Neural cell (in vitro differentiated cells): ENCODE data around the gene MFSD8. TPM values are rescaled to one million over a fixed set of nuclear protein-coding genes. Genes with fewer than 3 reads are reported as not detected.

Source experiments
- H2AFZ ChIP-seq: fragments of 200-600, 300-800 bp; sonication (generic), shearing (Covaris generic); 2 replicates; pipeline ENCODE4 v1.6.0; 2014; ENCODE audit warnings: low read depth, mild to moderate bottlenecking, antibody characterized with exemption, low read length, moderate library complexity
- H3F3A ChIP-seq: fragments of 200-600 bp; shearing (Covaris generic); 2 replicates; pipeline ENCODE4 v1.6.1; 2016; ENCODE audit warnings: mild to moderate bottlenecking, moderate library complexity, mixed read lengths, antibody characterized with exemption, low read length; ENCODE audit not compliant: insufficient read depth, poor library complexity, severe bottlenecking
- H3K27ac ChIP-seq: fragments of 200-600, 300-800 bp; sonication (generic), shearing (Covaris generic); 2 replicates; pipeline ENCODE4 v1.5.1; 2014; ENCODE audit warnings: mild to moderate bottlenecking, low read length, moderate library complexity
- H3K27me3 ChIP-seq: fragments of 300-800, 200-600 bp; sonication (generic), shearing (Covaris generic); 2 replicates; pipeline ENCODE4 v1.6.0; 2014; ENCODE audit warnings: mild to moderate bottlenecking, low read depth, low read length, moderate library complexity; ENCODE audit not compliant: insufficient read depth
- H3K36me3 ChIP-seq: fragments of 300-800, 200-600 bp; sonication (generic), shearing (Covaris generic); 2 replicates; pipeline ENCODE4 v1.5.1; 2014; ENCODE audit warnings: mild to moderate bottlenecking, antibody characterized with exemption, low read length, moderate library complexity; ENCODE audit not compliant: insufficient read depth
- H3K4me2 ChIP-seq: fragments of 300-800, 200-600 bp; sonication (generic), shearing (Covaris generic); 2 replicates; pipeline ENCODE4 v1.6.0; 2014; ENCODE audit warnings: mild to moderate bottlenecking, low read length
- H3K4me3 ChIP-seq: fragments of 300-800, 200-600 bp; sonication (generic), shearing (Covaris generic); 2 replicates; pipeline ENCODE4 v1.5.1; 2014; ENCODE audit warnings: mild to moderate bottlenecking, low read length, moderate library complexity
- H3K79me2 ChIP-seq: fragments of 200-600 bp; shearing (Covaris generic); replicated peaks from 2 replicates; pipeline ENCODE4 v1.6.0; 2014; ENCODE audit warnings: mild to moderate bottlenecking, low read length, moderate library complexity; ENCODE audit not compliant: insufficient read depth
- H3K9ac ChIP-seq: fragments of 300-800, 200-600 bp; sonication (generic), shearing (Covaris generic); 2 replicates; pipeline ENCODE4 v1.6.1; 2016; ENCODE audit warnings: mild to moderate bottlenecking, low read length, mixed read lengths
- H3K9me2 ChIP-seq: fragments of 200-600 bp; shearing (Covaris generic); 2 replicates; pipeline ENCODE4 v1.6.1; 2016; ENCODE audit warnings: mild to moderate bottlenecking, low read length, mixed read lengths; ENCODE audit not compliant: insufficient read depth
- H3K9me3 ChIP-seq: fragments of 200-600, 300-800 bp; sonication (generic), shearing (Covaris generic); 2 replicates; pipeline ENCODE4 v1.6.1; 2016; ENCODE audit warnings: mild to moderate bottlenecking, mixed run types, low read length, moderate library complexity, mixed read lengths
- H4K20me1 ChIP-seq: fragments of 200-600 bp; shearing (Covaris generic); 2 replicates; pipeline ENCODE4 v1.6.1; 2016; ENCODE audit warnings: mild to moderate bottlenecking, mixed run types; ENCODE audit not compliant: insufficient read depth
- CTCF ChIP-seq: fragments of 450-650 bp; IDR thresholded peaks from 2 replicates; pipeline ENCODE4 v1.5.1; 2014; ENCODE audit warnings: antibody characterized with exemption, mild to moderate bottlenecking, moderate library complexity; ENCODE audit not compliant: poor library complexity, severe bottlenecking
- EP300 ChIP-seq: fragments of 450-650 bp; conservative IDR thresholded peaks from 2 replicates; pipeline ENCODE4 v1.6.1; 2014; ENCODE audit warnings: antibody characterized with exemption, mild to moderate bottlenecking, moderate library complexity; ENCODE audit not compliant: poor library complexity, severe bottlenecking
- EZH2 ChIP-seq: fragments of 200-600, 300-800 bp; shearing (Covaris generic), sonication (generic); IDR thresholded peaks from 2 replicates; pipeline ENCODE4 v1.6.1; 2014; ENCODE audit warnings: antibody characterized with exemption, low read length, borderline replicate concordance, mild to moderate bottlenecking; ENCODE audit not compliant: insufficient read depth, poor library complexity, severe bottlenecking
- MXI1 ChIP-seq: fragments of 450-650 bp; conservative IDR thresholded peaks from 2 replicates; pipeline ENCODE4 v1.6.1; 2014; ENCODE audit warnings: antibody characterized with exemption, mild to moderate bottlenecking; ENCODE audit not compliant: poor library complexity, severe bottlenecking
- POLR2AphosphoS5 ChIP-seq: IDR thresholded peaks from 2 replicates; pipeline ENCODE4 v1.6.1; 2012
- RAD21 ChIP-seq: fragments of 450-650 bp; conservative IDR thresholded peaks from 2 replicates; pipeline ENCODE4 v1.6.1; 2014; ENCODE audit warnings: antibody characterized with exemption, mild to moderate bottlenecking, moderate library complexity
- SMC3 ChIP-seq: fragments of 450-650 bp; conservative IDR thresholded peaks from 2 replicates; pipeline ENCODE4 v1.6.1; 2014; ENCODE audit warnings: antibody characterized with exemption, mild to moderate bottlenecking, moderate library complexity; ENCODE audit not compliant: poor library complexity
- TAF1 ChIP-seq: IDR thresholded peaks from 2 replicates; pipeline ENCODE4 v1.6.1; 2012; ENCODE audit warnings: low read depth
- polyA minus RNA-seq: library from RNA; depleted of rRNA, polyadenylated mRNA; stranded (reverse); fragments of >200 nt; gene quantifications from 2 replicates; pipeline ENCODE4 v1.2.3, GENCODE V29; 2014
- polyA plus RNA-seq: library from polyadenylated mRNA; depleted of rRNA; stranded (reverse); fragments of >200 nt; gene quantifications from 2 replicates; pipeline ENCODE4 v1.2.3, GENCODE V29; 2014
- TF ChIP-seq, protein P1 (sequence below): IDR thresholded peaks from 2 replicates; pipeline ENCODE4 v1.6.1; 2012; ENCODE audit warnings: borderline replicate concordance

MFSD8 gene, protein sequence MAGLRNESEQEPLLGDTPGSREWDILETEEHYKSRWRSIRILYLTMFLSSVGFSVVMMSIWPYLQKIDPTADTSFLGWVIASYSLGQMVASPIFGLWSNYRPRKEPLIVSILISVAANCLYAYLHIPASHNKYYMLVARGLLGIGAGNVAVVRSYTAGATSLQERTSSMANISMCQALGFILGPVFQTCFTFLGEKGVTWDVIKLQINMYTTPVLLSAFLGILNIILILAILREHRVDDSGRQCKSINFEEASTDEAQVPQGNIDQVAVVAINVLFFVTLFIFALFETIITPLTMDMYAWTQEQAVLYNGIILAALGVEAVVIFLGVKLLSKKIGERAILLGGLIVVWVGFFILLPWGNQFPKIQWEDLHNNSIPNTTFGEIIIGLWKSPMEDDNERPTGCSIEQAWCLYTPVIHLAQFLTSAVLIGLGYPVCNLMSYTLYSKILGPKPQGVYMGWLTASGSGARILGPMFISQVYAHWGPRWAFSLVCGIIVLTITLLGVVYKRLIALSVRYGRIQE
- 84.5 and 92.9 TPM in 2 replicates for polyA plus RNA-seq
- 63.8 and 64.7 TPM in 2 replicates for polyA minus RNA-seq

DNA sequence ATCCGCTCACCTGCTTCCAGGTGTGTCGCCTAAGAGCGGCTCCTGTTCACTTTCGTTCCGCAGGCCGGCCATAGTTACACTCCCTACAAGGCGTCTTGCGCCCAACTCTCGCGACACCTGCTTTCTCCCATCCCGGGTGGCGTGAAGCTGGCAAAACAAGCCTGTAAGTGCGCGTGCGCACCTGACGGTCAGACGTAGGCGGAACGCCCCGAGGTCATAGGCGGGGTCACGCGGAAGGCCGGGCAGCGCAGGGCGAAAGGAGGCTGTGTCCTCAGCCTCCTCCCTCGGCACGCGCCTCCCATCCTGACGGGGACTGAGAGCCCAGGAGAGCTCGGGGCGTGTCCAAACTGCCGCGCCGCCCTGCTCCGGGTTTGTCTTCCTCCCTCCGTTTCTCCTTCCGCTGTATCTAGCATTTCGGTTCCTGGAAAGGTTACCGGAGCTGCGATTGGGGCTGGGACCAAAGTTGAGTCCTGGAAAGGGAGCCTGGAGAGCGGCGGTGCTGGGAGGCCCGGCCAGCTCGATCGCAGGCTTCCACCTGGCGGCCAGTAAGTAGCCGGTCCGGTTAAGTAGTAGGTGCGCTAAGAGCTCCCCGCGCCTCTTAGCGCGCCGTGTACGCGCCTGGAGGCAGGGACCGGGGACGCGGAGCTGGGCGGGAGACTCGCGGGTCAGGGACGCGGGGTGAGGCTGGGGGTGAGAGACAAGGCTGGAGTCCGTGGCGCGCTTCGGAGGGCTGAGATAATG, at the start of gene MFSD8, which contains the start of gene ABHD18:
MFSD8 (minus strand) TSS at position 112 of the 741 bp plus-strand sequence; CDS start at position 72, 40 bp downstream.
ABHD18 (plus strand) TSS at position 345 of the 741 bp plus-strand sequence. CDS start 17,550 bp downstream, outside the sequence.
- H3K27ac ChIP-seq = peak within 1 kb of the TSS; percentile 89
- no peaks in the 10 kb centered on the region for H3K36me3 ChIP-seq
- H3K4me3 ChIP-seq = peak within 1 kb of the TSS; percentile 70
- peak within 1 kb of the TSS; percentile 70 for H3K4me2 ChIP-seq
- H3K27me3 ChIP-seq = no peaks in the 10 kb centered on the region
- H3K9ac ChIP-seq = peak within 1 kb of the TSS; percentile 91
- no peaks in the 10 kb centered on the region for H4K20me1 ChIP-seq
- peak within 1 kb of the TSS; percentile 99 for H2AFZ ChIP-seq
- TF ChIP-seq TAF1 (peak; percentile 82), SMC3 (peak; percentile 37), POLR2AphosphoS5 (peak; percentile 87), CTCF (peak; percentile 61), RAD21 (no peak), EP300 (no peak), EZH2 (no peak), MXI1 (peak; percentile 64)
- TF ChIP-seq, protein P1, sequence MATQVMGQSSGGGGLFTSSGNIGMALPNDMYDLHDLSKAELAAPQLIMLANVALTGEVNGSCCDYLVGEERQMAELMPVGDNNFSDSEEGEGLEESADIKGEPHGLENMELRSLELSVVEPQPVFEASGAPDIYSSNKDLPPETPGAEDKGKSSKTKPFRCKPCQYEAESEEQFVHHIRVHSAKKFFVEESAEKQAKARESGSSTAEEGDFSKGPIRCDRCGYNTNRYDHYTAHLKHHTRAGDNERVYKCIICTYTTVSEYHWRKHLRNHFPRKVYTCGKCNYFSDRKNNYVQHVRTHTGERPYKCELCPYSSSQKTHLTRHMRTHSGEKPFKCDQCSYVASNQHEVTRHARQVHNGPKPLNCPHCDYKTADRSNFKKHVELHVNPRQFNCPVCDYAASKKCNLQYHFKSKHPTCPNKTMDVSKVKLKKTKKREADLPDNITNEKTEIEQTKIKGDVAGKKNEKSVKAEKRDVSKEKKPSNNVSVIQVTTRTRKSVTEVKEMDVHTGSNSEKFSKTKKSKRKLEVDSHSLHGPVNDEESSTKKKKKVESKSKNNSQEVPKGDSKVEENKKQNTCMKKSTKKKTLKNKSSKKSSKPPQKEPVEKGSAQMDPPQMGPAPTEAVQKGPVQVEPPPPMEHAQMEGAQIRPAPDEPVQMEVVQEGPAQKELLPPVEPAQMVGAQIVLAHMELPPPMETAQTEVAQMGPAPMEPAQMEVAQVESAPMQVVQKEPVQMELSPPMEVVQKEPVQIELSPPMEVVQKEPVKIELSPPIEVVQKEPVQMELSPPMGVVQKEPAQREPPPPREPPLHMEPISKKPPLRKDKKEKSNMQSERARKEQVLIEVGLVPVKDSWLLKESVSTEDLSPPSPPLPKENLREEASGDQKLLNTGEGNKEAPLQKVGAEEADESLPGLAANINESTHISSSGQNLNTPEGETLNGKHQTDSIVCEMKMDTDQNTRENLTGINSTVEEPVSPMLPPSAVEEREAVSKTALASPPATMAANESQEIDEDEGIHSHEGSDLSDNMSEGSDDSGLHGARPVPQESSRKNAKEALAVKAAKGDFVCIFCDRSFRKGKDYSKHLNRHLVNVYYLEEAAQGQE = peak; percentile 56
- H3K79me2 ChIP-seq = peaks cover 56% of the 10 kb centered on the region
- no peaks in the 10 kb centered on the region for H3F3A ChIP-seq
- no peaks in the 10 kb centered on the region for H3K9me2 ChIP-seq
- no peaks in the 10 kb centered on the region for H3K9me3 ChIP-seq

DNA sequence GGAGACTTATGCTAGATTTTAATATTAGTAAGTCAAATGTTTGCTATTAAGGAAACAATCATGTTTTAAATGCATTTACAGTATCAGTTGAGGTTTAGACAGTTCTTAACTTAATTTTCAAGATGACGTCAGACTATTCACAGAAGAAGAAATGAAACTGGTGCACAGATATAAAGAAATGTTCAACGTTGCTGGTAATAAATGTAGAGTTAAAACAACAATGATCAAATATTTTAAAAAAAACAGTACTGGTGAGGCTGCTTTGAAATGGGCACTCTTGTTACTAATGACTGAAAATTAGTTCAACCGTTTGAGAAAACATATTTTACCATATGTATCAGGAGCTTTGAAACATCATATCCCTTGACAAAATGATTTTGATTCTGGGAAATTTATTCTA, 44.5 kb upstream of the MFSD8 start:
- no peak overlapping the region for H3K9ac ChIP-seq
- H2AFZ ChIP-seq = no peak overlapping the region
- H3K27me3 ChIP-seq = no peaks in the 10 kb centered on the region
- H3K9me2 ChIP-seq = no peaks in the 10 kb centered on the region
- no peak overlapping the region for H3K4me3 ChIP-seq
- no peaks in the 10 kb centered on the region for H3K79me2 ChIP-seq
- H3K36me3 ChIP-seq = no peaks in the 10 kb centered on the region
- TF ChIP-seq EP300 (no peak), EZH2 (no peak), POLR2AphosphoS5 (no peak), TAF1 (no peak), CTCF (no peak), RAD21 (no peak), MXI1 (no peak), SMC3 (no peak)
- TF ChIP-seq, protein P1 = no peak
- H3K27ac ChIP-seq = no peak overlapping the region
- H3F3A ChIP-seq = no peaks in the 10 kb centered on the region
- no peak overlapping the region for H3K4me2 ChIP-seq
- H3K9me3 ChIP-seq = no peaks in the 10 kb centered on the region
- H4K20me1 ChIP-seq = no peaks in the 10 kb centered on the region
